NCI-H526 (cell line): Measurements from ENCODE around the gene TMEM18.
A peak's percentile ranks its signal among the peaks of the same experiment; 100 is the strongest.
"Not testable (repeated sequence)": the region's sequence is repeated elsewhere in the genome, so short reads cannot be mapped to it uniquely, and the experiment has no call there.

ENCODE experiments used
- DNase-seq, 2 experiments: peaks; one replicate each; lab custom pipeline; 2025; lab: John Stamatoyannopoulos, UW

The TMEM18 gene

GRCh38 chr2:693606-694005, 16.4 kb upstream of the TMEM18 start:
- no peak for DNase-seq

GRCh38 chr2:692767-693166, 15.6 kb upstream of the TMEM18 start:
- DNase-seq: no peak

- DNase-seq: no peak
These were observed 14.9 kb upstream of the TMEM18 start for GRCh38 chr2:691821-692761.

- DNase-seq: no peak
These were observed 13.6 kb upstream of the TMEM18 start for GRCh38 chr2:690799-691198.

- DNase-seq: no peak
These were observed 12.8 kb upstream of the TMEM18 start for GRCh38 chr2:689877-690510.

- no peak for DNase-seq
These were observed 12.0 kb upstream of the TMEM18 start for GRCh38 chr2:689237-689636.

- no peak for DNase-seq
These were observed 11.4 kb upstream of the TMEM18 start for GRCh38 chr2:688504-689076.

GRCh38 chr2:685421-685820, 8.2 kb upstream of the TMEM18 start:
- no peak for DNase-seq

GRCh38 chr2:684913-685312, 7.7 kb upstream of the TMEM18 start:
- not testable (repeated sequence) for DNase-seq

- DNase-seq: no peak
These were observed 5.0 kb upstream of the TMEM18 start for GRCh38 chr2:682226-682625.

GRCh38 chr2:681312-681711, 4.1 kb upstream of the TMEM18 start:
- peak in 1 of 2 experiments; percentile 5 for DNase-seq

GRCh38 chr2:680496-680895, 3.3 kb upstream of the TMEM18 start:
- peak in 1 of 2 experiments; percentile 12 for DNase-seq

GRCh38 chr2:678964-679363, 1.8 kb upstream of the TMEM18 start:
- no peak for DNase-seq

- no peak for DNase-seq
These were observed 849 bp upstream of the TMEM18 start for GRCh38 chr2:677959-678550.

GRCh38 chr2:676647-677055, 555 bp downstream of the TMEM18 start:
- DNase-seq: peak; percentile 88 to 98

- DNase-seq: peak; percentile 59 to 76
These were observed 1.1 kb downstream of the TMEM18 start for GRCh38 chr2:675982-676646.

- DNase-seq: no peak
These were observed 1.7 kb downstream of the TMEM18 start for GRCh38 chr2:675460-675859.

GRCh38 chr2:675051-675450, 2.2 kb downstream of the TMEM18 start:
- DNase-seq: no peak

- no peak for DNase-seq
These were observed 2.8 kb downstream of the TMEM18 start for GRCh38 chr2:674321-674985.

GRCh38 chr2:673615-674320, 3.4 kb downstream of the TMEM18 start:
- no peak for DNase-seq

- DNase-seq: no peak
These were observed 4.2 kb downstream of the TMEM18 start for GRCh38 chr2:673016-673415.
